ENCODE measurements around the gene BCL2L1.
A peak's percentile ranks its signal among the peaks of the same experiment; 100 is the strongest.

Gene BCL2L1

DNA sequence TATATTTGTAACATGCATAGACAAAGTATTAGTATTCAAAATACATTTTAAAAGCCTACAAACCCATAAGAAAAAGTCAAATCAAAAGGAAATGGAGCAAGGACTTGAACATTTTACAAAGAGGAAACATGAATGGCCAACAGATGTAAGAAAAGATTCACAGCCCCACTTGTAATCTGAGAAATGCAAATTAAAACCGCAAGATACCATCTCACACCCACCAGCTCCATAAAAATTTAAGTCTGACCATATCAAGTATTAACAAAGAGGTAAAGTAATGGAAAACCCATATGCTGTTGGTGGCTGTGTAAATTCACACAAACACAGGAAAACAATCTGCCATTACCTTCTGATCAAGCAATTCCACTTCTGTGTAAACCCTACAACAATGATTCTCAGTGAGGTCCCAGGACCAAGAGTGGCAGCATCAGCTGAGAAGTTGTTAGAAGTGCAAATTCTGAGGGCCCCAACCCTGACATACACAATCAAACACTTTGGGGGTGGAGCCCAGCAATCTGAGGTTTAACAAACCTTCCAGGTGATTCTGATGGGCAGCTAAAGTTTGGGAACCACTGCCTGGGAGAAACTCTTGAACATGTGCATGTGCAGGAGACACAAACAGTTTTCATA lies 30.9 kb downstream of the BCL2L1 start:
- DNase-seq (ENCODE audit: low spot score), result no peak

- no peak for DNase-seq (ENCODE audit: low spot score)
Measured at GRCh38 chr20:31690124-31690666, 32.5 kb downstream of the BCL2L1 start.

- no peak for DNase-seq (ENCODE audit: low spot score)
Measured at GRCh38 chr20:31689141-31689540, 33.5 kb downstream of the BCL2L1 start.

DNA sequence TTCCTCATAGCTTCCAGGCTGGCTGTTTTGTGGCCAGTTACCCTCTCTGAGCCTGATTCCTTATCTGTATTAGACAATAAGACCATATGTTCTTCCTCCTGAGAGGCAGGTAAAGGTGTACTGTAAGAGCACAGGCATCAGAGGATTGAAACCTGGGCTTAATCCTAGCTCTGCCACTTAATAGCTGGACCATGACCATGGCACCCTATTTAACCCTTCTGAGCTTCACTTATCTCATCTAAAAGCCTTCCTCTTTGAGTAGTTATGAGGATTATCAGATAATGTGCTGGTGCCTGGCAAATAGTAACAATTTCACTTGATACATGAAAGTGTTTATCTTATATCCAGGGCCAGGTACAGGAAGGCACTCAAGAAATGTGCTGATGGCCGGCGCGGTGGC lies 34.9 kb downstream of the BCL2L1 start:
- no peak for DNase-seq (ENCODE audit: low spot score)

DNA sequence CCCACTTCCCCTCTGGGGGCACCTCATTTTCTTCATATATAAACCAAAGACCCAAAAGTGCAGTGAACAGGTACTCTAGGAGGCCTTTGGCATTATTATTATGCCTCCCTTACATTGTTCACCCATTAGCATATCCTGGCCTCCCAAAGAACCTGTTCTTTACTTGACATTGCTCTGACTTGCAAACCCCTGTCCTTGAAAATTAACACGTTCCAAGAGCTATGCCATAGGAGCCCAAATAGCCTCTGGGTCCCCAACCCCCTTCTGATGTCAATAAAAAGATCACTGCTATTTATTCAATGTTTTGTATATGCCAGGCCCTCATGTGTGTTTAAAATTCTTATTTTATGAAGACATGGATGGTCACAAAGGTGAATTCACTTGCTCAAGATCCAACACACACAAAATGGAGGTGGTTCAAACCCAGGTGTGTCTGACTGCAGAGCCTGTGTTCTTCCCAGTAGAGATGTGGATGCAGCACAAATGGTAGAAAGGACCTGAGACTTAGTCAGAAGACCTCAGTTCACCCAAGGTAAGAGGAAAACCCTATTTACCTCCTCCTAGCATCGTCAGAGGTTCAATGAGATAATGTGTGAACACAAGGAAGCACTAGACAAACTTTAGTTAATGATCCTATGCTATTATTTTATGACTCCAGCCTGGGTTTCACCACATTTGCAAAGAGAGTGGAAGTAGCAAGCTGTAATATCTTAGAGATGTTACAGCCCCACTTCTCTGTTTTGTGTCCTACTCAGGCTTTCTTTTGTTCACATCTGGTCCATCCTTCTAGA lies 36.6 kb downstream of the BCL2L1 start:
- DNase-seq (ENCODE audit: low spot score), result no peak

- no peak for DNase-seq (ENCODE audit: low spot score)
Measured at GRCh38 chr20:31684153-31685015, 38.3 kb downstream of the BCL2L1 start.

- DNase-seq (ENCODE audit: low spot score), result no peak
Measured at GRCh38 chr20:31682927-31683326, 39.7 kb downstream of the BCL2L1 start.

GRCh38 chr20:31682352-31682751 lies 40.3 kb downstream of the BCL2L1 start:
- no peak for DNase-seq (ENCODE audit: low spot score)

- no peak for DNase-seq (ENCODE audit: low spot score)
Measured at GRCh38 chr20:31681769-31682168, 40.9 kb downstream of the BCL2L1 start.

DNA sequence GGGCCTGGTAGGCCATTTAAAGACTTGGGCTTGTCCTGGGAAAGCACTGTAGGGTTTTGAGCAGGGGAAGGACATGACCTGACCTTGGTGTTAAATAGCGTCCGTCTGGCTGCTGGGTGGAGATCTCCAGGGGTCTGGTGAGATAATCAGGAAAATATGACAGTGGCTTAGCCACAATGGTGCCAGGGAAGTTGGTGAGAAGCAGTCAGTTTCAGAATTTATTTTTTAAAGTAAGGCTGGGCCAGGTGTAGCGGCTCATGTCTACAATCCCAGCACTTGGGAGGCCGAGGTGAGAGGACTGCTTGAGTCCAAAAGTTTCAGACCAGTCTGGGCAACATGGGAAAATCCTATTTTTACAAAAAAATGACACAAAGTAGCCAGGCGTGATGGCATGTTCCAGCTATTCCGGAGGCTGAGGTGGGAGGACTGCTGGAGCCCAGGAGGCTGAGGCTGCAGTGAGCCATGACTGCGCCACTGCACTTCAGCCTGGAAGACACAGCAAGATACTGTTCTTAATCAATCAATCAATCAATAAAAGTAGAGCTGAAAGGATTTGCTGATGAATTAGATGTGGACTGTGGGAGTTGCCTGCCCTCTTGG lies 41.4 kb downstream of the BCL2L1 start:
- no peak for DNase-seq (ENCODE audit: low spot score)

- no peak for DNase-seq (ENCODE audit: low spot score)
Measured at GRCh38 chr20:31680286-31681127, 42.2 kb downstream of the BCL2L1 start.

GRCh38 chr20:31679357-31680285 lies 43.0 kb downstream of the BCL2L1 start:
- DNase-seq (ENCODE audit: low spot score), result no peak

DNA sequence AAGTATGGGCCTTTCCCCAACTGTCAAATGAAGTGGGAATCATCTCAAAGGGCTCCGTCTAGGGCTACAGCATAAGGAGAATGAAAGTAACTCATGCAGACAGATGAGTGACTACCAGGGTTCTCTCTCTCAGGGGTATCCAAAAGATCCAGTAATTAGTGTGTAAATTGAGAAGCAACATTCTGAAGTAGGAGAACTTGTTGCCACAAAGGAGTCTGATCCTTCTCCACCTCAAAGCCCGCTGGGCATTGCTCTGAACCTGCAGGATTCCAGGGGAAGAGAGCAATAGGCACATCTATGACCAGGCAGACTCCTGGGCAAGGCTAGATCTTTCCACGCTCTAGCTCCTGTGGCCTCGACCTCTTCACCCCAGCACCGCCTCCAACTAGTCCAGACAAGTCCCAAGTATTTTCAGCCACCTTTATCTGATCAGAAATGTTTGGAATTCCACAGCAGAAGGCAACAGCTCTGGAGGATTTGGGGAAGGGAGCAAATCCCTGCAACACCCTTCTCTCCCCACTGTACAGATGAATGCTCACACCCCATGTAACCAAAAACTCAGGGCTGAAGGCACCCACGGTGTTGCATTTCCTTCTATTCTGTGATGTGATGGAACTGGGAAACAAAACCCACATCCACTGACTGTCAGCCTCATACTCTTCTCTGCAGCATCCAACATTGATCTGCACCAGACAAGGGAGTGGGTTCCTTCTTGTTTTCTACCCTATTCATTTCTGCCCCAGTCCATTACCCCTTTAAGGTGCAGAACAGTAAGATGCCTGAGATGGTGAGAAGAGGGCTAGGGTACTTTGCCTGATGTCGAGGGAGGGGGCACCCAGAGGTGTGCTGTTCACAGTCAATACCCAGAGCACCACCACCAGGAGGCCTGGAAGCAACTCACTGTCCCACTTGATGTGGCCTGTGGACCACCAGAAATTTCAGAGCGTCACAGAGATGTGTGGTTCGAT lies 44.0 kb downstream of the BCL2L1 start:
- no peak for DNase-seq (ENCODE audit: low spot score)

DNA sequence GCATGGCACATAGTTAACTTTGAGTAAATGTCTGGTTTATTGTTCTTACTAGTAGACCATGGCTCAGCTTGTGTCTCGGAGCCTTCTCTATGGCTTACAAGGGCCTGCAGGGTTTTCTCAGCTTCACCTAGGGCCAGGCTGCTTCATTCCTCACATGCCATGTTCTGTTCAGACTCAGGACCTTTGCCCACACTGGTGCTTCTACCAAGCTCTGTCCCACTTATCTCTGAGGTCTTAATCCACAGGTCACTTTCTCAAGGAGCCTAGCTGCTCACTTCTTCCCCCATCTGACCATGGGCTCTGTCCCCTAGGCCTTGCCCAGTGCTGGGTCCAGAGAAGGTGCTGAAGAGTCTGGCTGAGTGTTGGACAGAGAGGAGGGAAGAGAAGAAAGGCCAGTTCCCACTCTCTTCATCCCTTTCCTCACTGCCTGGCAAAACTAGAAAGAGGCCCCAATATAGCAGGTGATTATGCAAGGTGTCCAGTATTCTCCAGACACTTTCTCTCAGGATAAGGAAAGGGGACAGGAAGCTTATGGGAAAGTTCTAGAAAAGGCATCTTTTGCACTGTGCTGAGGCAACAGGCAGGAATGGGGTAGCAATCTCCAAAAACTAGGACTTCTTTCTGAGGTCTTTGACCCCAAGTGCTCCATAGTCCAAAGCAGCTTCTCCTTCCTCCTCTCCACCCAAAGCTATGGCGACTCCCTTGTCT lies 45.0 kb downstream of the BCL2L1 start:
- no peak for DNase-seq (ENCODE audit: low spot score)

GRCh38 chr20:31676609-31676989 lies 46.1 kb downstream of the BCL2L1 start:
- DNase-seq (ENCODE audit: low spot score), result no peak

GRCh38 chr20:31675828-31676608 lies 46.6 kb downstream of the BCL2L1 start:
- DNase-seq (ENCODE audit: low spot score), result peak; percentile 74

Data from putamen (tissue), 1 donor.